Measurements from ENCODE around the gene SNTB2.

The SNTB2 gene

GRCh38 chr16:69241926-69242325 is 55.0 kb downstream of the SNTB2 start:
- TF ChIP-seq, protein P1, sequence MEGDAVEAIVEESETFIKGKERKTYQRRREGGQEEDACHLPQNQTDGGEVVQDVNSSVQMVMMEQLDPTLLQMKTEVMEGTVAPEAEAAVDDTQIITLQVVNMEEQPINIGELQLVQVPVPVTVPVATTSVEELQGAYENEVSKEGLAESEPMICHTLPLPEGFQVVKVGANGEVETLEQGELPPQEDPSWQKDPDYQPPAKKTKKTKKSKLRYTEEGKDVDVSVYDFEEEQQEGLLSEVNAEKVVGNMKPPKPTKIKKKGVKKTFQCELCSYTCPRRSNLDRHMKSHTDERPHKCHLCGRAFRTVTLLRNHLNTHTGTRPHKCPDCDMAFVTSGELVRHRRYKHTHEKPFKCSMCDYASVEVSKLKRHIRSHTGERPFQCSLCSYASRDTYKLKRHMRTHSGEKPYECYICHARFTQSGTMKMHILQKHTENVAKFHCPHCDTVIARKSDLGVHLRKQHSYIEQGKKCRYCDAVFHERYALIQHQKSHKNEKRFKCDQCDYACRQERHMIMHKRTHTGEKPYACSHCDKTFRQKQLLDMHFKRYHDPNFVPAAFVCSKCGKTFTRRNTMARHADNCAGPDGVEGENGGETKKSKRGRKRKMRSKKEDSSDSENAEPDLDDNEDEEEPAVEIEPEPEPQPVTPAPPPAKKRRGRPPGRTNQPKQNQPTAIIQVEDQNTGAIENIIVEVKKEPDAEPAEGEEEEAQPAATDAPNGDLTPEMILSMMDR (conservative IDR thresholded peaks at IDR 0.05; ENCODE audit: low read depth, low read length): no peak

GRCh38 chr16:69243479-69243878 is 56.5 kb downstream of the SNTB2 start:
- H3K4me3 ChIP-seq (IDR thresholded peaks at IDR 0.05; ENCODE audit: insufficient read depth, low read depth, low read length): no peak overlapping the region
- H3K4me1 ChIP-seq (ENCODE audit: low read depth, poor library complexity, severe bottlenecking): no peaks in the 10 kb centered on the region
- H3K36me3 ChIP-seq (ENCODE audit: insufficient read depth): no peaks in the 10 kb centered on the region
- no peaks in the 10 kb centered on the region for H4K20me1 ChIP-seq (ENCODE audit: insufficient read depth)
- H3K4me2 ChIP-seq: no peak overlapping the region
- no peaks in the 10 kb centered on the region for H3K79me2 ChIP-seq (ENCODE audit: insufficient read depth, low read depth)
- TF ChIP-seq, protein P1 (conservative IDR thresholded peaks at IDR 0.05; ENCODE audit: low read depth, low read length): no peak
- no peak overlapping the region for H3K27ac ChIP-seq
- no peaks in the 10 kb centered on the region for H3K27me3 ChIP-seq (ENCODE audit: insufficient read depth, low read depth)
- no peak overlapping the region for H3K9ac ChIP-seq
- H2AFZ ChIP-seq (ENCODE audit: low read depth): no peak overlapping the region

More at GRCh38 chr16:69241926-69242325, 55.0 kb downstream of the SNTB2 start:
- H4K20me1 ChIP-seq (ENCODE audit: insufficient read depth): no peaks in the 10 kb centered on the region
- no peak overlapping the region for H3K27ac ChIP-seq
- no peaks in the 10 kb centered on the region for H3K27me3 ChIP-seq (ENCODE audit: insufficient read depth, low read depth)
- no peak overlapping the region for H3K9ac ChIP-seq
- no peaks in the 10 kb centered on the region for H3K4me1 ChIP-seq (ENCODE audit: low read depth, poor library complexity, severe bottlenecking)
- H3K79me2 ChIP-seq (ENCODE audit: insufficient read depth, low read depth): no peaks in the 10 kb centered on the region
- no peaks in the 10 kb centered on the region for H3K36me3 ChIP-seq (ENCODE audit: insufficient read depth)
- H3K4me2 ChIP-seq: no peak overlapping the region
- H3K4me3 ChIP-seq (IDR thresholded peaks at IDR 0.05; ENCODE audit: insufficient read depth, low read depth, low read length): no peak overlapping the region
- no peak overlapping the region for H2AFZ ChIP-seq (ENCODE audit: low read depth)

- Histone ChIP-seq H3K4me1 (ENCODE audit: low read depth, poor library complexity, severe bottlenecking) (no peaks in the 10 kb centered on the region), H3K4me2 (no peak overlapping the region), H3K79me2 (ENCODE audit: insufficient read depth, low read depth) (no peaks in the 10 kb centered on the region), H3K27me3 (ENCODE audit: insufficient read depth, low read depth) (no peaks in the 10 kb centered on the region), H3K9ac (no peak overlapping the region), H3K27ac (no peak overlapping the region), H2AFZ (ENCODE audit: low read depth) (no peak overlapping the region), H3K36me3 (ENCODE audit: insufficient read depth) (no peaks in the 10 kb centered on the region), H4K20me1 (ENCODE audit: insufficient read depth) (no peaks in the 10 kb centered on the region), H3K4me3 (IDR thresholded peaks at IDR 0.05; ENCODE audit: insufficient read depth, low read depth, low read length) (no peak overlapping the region)
- TF ChIP-seq, protein P1 (conservative IDR thresholded peaks at IDR 0.05; ENCODE audit: low read depth, low read length): no peak
These were observed 57.4 kb downstream of the SNTB2 start for GRCh38 chr16:69244336-69244735.

DNA sequence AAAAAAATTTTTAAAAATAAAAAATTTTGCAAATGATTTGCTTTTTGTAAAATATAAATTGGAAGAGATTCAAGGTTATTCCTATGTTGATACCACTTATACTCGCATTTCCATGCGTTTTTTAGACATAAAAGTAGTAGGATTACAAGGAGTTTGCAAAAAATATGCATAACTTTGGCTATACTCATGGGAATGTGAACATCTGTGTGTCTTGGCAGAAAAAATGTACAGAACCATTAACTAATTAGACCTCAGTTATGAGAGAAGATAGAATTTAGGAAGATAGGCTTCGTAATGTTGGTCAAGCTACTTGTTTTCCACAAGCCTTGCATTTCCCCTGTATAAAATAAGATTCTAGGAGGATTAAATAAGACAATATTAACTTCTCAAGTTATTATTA is 63.1 kb downstream of the SNTB2 start:
- Histone ChIP-seq H3K4me1 (ENCODE audit: low read depth, poor library complexity, severe bottlenecking) (peaks cover 12% of the 10 kb centered on the region), H3K79me2 (ENCODE audit: insufficient read depth, low read depth) (no peaks in the 10 kb centered on the region; the same call in 1 of the 2 replicates), H3K27me3 (ENCODE audit: insufficient read depth, low read depth) (no peaks in the 10 kb centered on the region), H3K4me2 (no peak overlapping the region), H2AFZ (ENCODE audit: low read depth) (no peak overlapping the region), H3K4me3 (IDR thresholded peaks at IDR 0.05; ENCODE audit: insufficient read depth, low read depth, low read length) (no peak overlapping the region), H3K36me3 (ENCODE audit: insufficient read depth) (no peaks in the 10 kb centered on the region), H4K20me1 (ENCODE audit: insufficient read depth) (no peaks in the 10 kb centered on the region), H3K27ac (no peak overlapping the region), H3K9ac (no peak overlapping the region)
- TF ChIP-seq, protein P1 (conservative IDR thresholded peaks at IDR 0.05; ENCODE audit: low read depth, low read length): no peak

Data from KMS-11 (cell line).